IPS-18a (cell line): Measurements from ENCODE around the gene TMEM223.

Experiments
- H3K27ac ChIP-seq: one replicate; pipeline ENCODE4 v1.5.1; 2013; ENCODE audit warnings: low read length
- H3K27me3 ChIP-seq: one replicate; pipeline ENCODE4 v1.6.1; 2013; ENCODE audit warnings: mild to moderate bottlenecking, low read length; ENCODE audit not compliant: control insufficient read depth, insufficient read depth
- H3K36me3 ChIP-seq: one replicate; pipeline ENCODE4 v1.6.1; 2013; ENCODE audit warnings: low read depth, low read length; ENCODE audit not compliant: control insufficient read depth
- H3K4me1 ChIP-seq: one replicate; pipeline ENCODE4 v1.6.1; 2013; ENCODE audit warnings: low read depth, low read length; ENCODE audit not compliant: control insufficient read depth
- H3K4me3 ChIP-seq: one replicate; pipeline ENCODE4 v1.5.1; 2013; ENCODE audit warnings: low read length
- H3K9ac ChIP-seq: one replicate; pipeline ENCODE4 v1.6.1; 2013; ENCODE audit warnings: mild to moderate bottlenecking, low read length, moderate library complexity
- H3K9me3 ChIP-seq: one replicate; pipeline ENCODE4 v1.6.1; 2013; ENCODE audit warnings: low read depth, low read length; ENCODE audit not compliant: control insufficient read depth

Gene TMEM223

GRCh38 chr11:62817129-62817528 lies 25.3 kb upstream of the TMEM223 start:
- Histone ChIP-seq H3K4me1 (no peaks in the 10 kb centered on the region), H3K27ac (no peak overlapping the region), H3K4me3 (no peak overlapping the region), H3K9me3 (no peaks in the 10 kb centered on the region), H3K36me3 (peaks cover 12% of the 10 kb centered on the region), H3K9ac (no peak overlapping the region), H3K27me3 (no peaks in the 10 kb centered on the region)

GRCh38 chr11:62816557-62816956 lies 24.8 kb upstream of the TMEM223 start:
- H3K36me3 ChIP-seq, result peaks cover 9% of the 10 kb centered on the region
- no peak overlapping the region for H3K4me3 ChIP-seq
- no peaks in the 10 kb centered on the region for H3K9me3 ChIP-seq
- H3K27ac ChIP-seq, result no peak overlapping the region
- no peak overlapping the region for H3K9ac ChIP-seq
- no peaks in the 10 kb centered on the region for H3K27me3 ChIP-seq
- H3K4me1 ChIP-seq, result no peaks in the 10 kb centered on the region

GRCh38 chr11:62811659-62812058 lies 19.9 kb upstream of the TMEM223 start:
- H3K27ac ChIP-seq, result no peak overlapping the region

GRCh38 chr11:62810748-62811147 lies 18.9 kb upstream of the TMEM223 start:
- Histone ChIP-seq H3K27me3 (no peaks in the 10 kb centered on the region), H3K9me3 (no peaks in the 10 kb centered on the region), H3K36me3 (no peaks in the 10 kb centered on the region), H3K27ac (no peak overlapping the region), H3K4me3 (no peak overlapping the region), H3K9ac (no peak overlapping the region), H3K4me1 (peaks cover 4% of the 10 kb centered on the region)

More at GRCh38 chr11:62811659-62812058, 19.9 kb upstream of the TMEM223 start:
- Histone ChIP-seq H3K4me3 (no peak overlapping the region), H3K4me1 (no peaks in the 10 kb centered on the region), H3K9me3 (no peaks in the 10 kb centered on the region), H3K27me3 (no peaks in the 10 kb centered on the region), H3K9ac (no peak overlapping the region), H3K36me3 (no peaks in the 10 kb centered on the region)

- H3K4me1 ChIP-seq, result peaks cover 4% of the 10 kb centered on the region
- peak overlapping the region; percentile 83 for H3K4me3 ChIP-seq
- H3K9me3 ChIP-seq, result no peaks in the 10 kb centered on the region
- H3K9ac ChIP-seq, result no peak overlapping the region
- no peaks in the 10 kb centered on the region for H3K27me3 ChIP-seq
- H3K36me3 ChIP-seq, result peaks cover 17% of the 10 kb centered on the region
- no peak overlapping the region for H3K27ac ChIP-seq
These were observed 14.9 kb upstream of the TMEM223 start for GRCh38 chr11:62806611-62807121.

GRCh38 chr11:62805961-62806441 lies 14.2 kb upstream of the TMEM223 start:
- Histone ChIP-seq H3K4me1 (peaks cover 4% of the 10 kb centered on the region), H3K27ac (peak overlapping the region; percentile 81), H3K4me3 (peak overlapping the region; percentile 83), H3K9me3 (no peaks in the 10 kb centered on the region), H3K27me3 (no peaks in the 10 kb centered on the region), H3K9ac (peak overlapping the region; percentile 82), H3K36me3 (peaks cover 23% of the 10 kb centered on the region)

GRCh38 chr11:62805076-62805892 lies 13.5 kb upstream of the TMEM223 start, which contains the start of gene NXF1:
TSS of gene NXF1 (minus strand) at chr11:62805440. CDS start at chr11:62805356, 84 bp downstream.
- Histone ChIP-seq H3K9me3 (no peaks in the 10 kb centered on the region), H3K27ac (peak within 1 kb of the TSS; percentile 81), H3K9ac (peak within 1 kb of the TSS; percentile 82), H3K4me3 (peak within 1 kb of the TSS; percentile 83), H3K4me1 (peaks cover 4% of the 10 kb centered on the region), H3K27me3 (no peaks in the 10 kb centered on the region), H3K36me3 (peaks cover 27% of the 10 kb centered on the region)

- Histone ChIP-seq H3K27ac (no peak overlapping the region), H3K36me3 (peaks cover 34% of the 10 kb centered on the region), H3K4me3 (peak overlapping the region; percentile 83), H3K9ac (peak overlapping the region; percentile 73), H3K27me3 (no peaks in the 10 kb centered on the region), H3K9me3 (no peaks in the 10 kb centered on the region), H3K4me1 (peaks cover 4% of the 10 kb centered on the region)
These were observed 12.7 kb upstream of the TMEM223 start for GRCh38 chr11:62804310-62805075.

GRCh38 chr11:62801071-62801470 lies 9.3 kb upstream of the TMEM223 start:
- no peak overlapping the region for H3K27ac ChIP-seq
- H3K9me3 ChIP-seq, result no peaks in the 10 kb centered on the region
- no peak overlapping the region for H3K9ac ChIP-seq
- H3K4me1 ChIP-seq, result peaks cover 1% of the 10 kb centered on the region
- H3K4me3 ChIP-seq, result no peak overlapping the region
- peaks cover 63% of the 10 kb centered on the region for H3K36me3 ChIP-seq
- H3K27me3 ChIP-seq, result no peaks in the 10 kb centered on the region

GRCh38 chr11:62799486-62799885 lies 7.7 kb upstream of the TMEM223 start:
- Histone ChIP-seq H3K4me1 (no peaks in the 10 kb centered on the region), H3K4me3 (no peak overlapping the region), H3K9me3 (no peaks in the 10 kb centered on the region), H3K27ac (no peak overlapping the region), H3K36me3 (peaks cover 79% of the 10 kb centered on the region), H3K27me3 (no peaks in the 10 kb centered on the region), H3K9ac (no peak overlapping the region)

- no peaks in the 10 kb centered on the region for H3K27me3 ChIP-seq
- H3K36me3 ChIP-seq, result peaks cover 67% of the 10 kb centered on the region
- H3K9me3 ChIP-seq, result no peaks in the 10 kb centered on the region
- H3K4me3 ChIP-seq, result no peak overlapping the region
- H3K27ac ChIP-seq, result no peak overlapping the region
- H3K4me1 ChIP-seq, result peaks cover 3% of the 10 kb centered on the region
- no peak overlapping the region for H3K9ac ChIP-seq
These were observed 4.5 kb upstream of the TMEM223 start for GRCh38 chr11:62796281-62796680.
